H9 (cell line): Measurements from ENCODE around the gene ADAM11. TPM values are rescaled to one million over a fixed set of nuclear protein-coding genes. Genes with fewer than 3 reads are reported as not detected.

ENCODE experiments used
- DNase-seq: peaks from one replicate; pipeline ENCODE4 v3.0.0-alpha.2; 2017
- H2AFZ ChIP-seq: one replicate; pipeline ENCODE4 v1.6.1; 2013; ENCODE audit warnings: mild to moderate bottlenecking, low read length, control low read depth, moderate library complexity
- H2AK5ac ChIP-seq: 2 replicates; pipeline ENCODE4 v1.6.1; 2013; ENCODE audit warnings: low read length, control low read depth, mixed read lengths; ENCODE audit not compliant: insufficient read length
- H2BK120ac ChIP-seq: one replicate; pipeline ENCODE4 v1.6.1; 2013; ENCODE audit warnings: low read depth, mild to moderate bottlenecking, low read length, control low read depth, inconsistent platforms; ENCODE audit not compliant: poor library complexity, severe bottlenecking
- H2BK12ac ChIP-seq: 2 replicates; pipeline ENCODE4 v1.6.1; 2013; ENCODE audit warnings: low read length, control low read depth, mixed read lengths, low read depth; ENCODE audit not compliant: insufficient read length
- H2BK15ac ChIP-seq: 2 replicates; pipeline ENCODE4 v1.6.1; 2013; ENCODE audit warnings: low read depth, low read length, control low read depth
- H2BK20ac ChIP-seq: one replicate; pipeline ENCODE4 v1.6.1; 2013; ENCODE audit warnings: low read depth, mild to moderate bottlenecking, low read length, control low read depth, inconsistent platforms; ENCODE audit not compliant: poor library complexity, severe bottlenecking
- H2BK5ac ChIP-seq: 2 replicates; pipeline ENCODE4 v1.6.1; 2013; ENCODE audit warnings: low read length, control low read depth, mixed read lengths; ENCODE audit not compliant: insufficient read length
- H3K14ac ChIP-seq: 2 replicates; pipeline ENCODE4 v1.6.1; 2013; ENCODE audit warnings: low read length, control low read depth; ENCODE audit not compliant: insufficient read depth
- H3K18ac ChIP-seq: 2 replicates; pipeline ENCODE4 v1.6.1; 2013; ENCODE audit warnings: low read depth, mild to moderate bottlenecking, mixed read lengths, low read length, control low read depth; ENCODE audit not compliant: insufficient read length
- H3K23ac ChIP-seq: 2 replicates; pipeline ENCODE4 v1.6.1; 2013; ENCODE audit warnings: low read length, control low read depth, mixed read lengths, low read depth; ENCODE audit not compliant: insufficient read length
- H3K23me2 ChIP-seq: 2 replicates; pipeline ENCODE4 v1.6.1; 2013; ENCODE audit warnings: low read depth, mild to moderate bottlenecking, mixed read lengths, low read length, control low read depth; ENCODE audit not compliant: insufficient read length, poor library complexity, severe bottlenecking
- H3K27ac ChIP-seq: 2 replicates; pipeline ENCODE4 v1.5.1; 2013; ENCODE audit warnings: low read length, control low read depth, mixed read lengths, low read depth; ENCODE audit not compliant: insufficient read length
- H3K27me3 ChIP-seq: 2 replicates; pipeline ENCODE4 v1.6.1; 2013; ENCODE audit warnings: low read length, control low read depth, inconsistent platforms; ENCODE audit not compliant: insufficient read depth
- H3K4ac ChIP-seq: 2 replicates; pipeline ENCODE4 v1.6.1; 2013; ENCODE audit warnings: low read depth, mild to moderate bottlenecking, control low read depth, inconsistent platforms, low read length, moderate library complexity
- H3K4me1 ChIP-seq: 2 replicates; pipeline ENCODE4 v1.6.1; 2013; ENCODE audit warnings: low read length, control low read depth, inconsistent platforms; ENCODE audit not compliant: insufficient read depth
- H3K4me2 ChIP-seq: 2 replicates; pipeline ENCODE4 v1.6.1; 2013; ENCODE audit warnings: low read length, control low read depth, mixed read lengths; ENCODE audit not compliant: insufficient read length, insufficient read depth
- H3K56ac ChIP-seq: 2 replicates; pipeline ENCODE4 v1.6.1; 2013; ENCODE audit warnings: low read depth, mild to moderate bottlenecking, mixed read lengths, low read length, control low read depth; ENCODE audit not compliant: insufficient read length
- H3K79me1 ChIP-seq: 2 replicates; pipeline ENCODE4 v1.6.1; 2013; ENCODE audit warnings: low read depth, mild to moderate bottlenecking, moderate library complexity, low read length, control low read depth, inconsistent platforms; ENCODE audit not compliant: insufficient read depth, poor library complexity, severe bottlenecking
- H3K79me2 ChIP-seq: 2 replicates; pipeline ENCODE4 v1.6.1; 2013; ENCODE audit warnings: low read length, control low read depth, inconsistent platforms; ENCODE audit not compliant: insufficient read depth
- H3K9ac ChIP-seq: 2 replicates; pipeline ENCODE4 v1.6.1; 2013; ENCODE audit warnings: low read length, control low read depth, mixed read lengths; ENCODE audit not compliant: insufficient read length; ENCODE audit errors: extremely low read depth
- H3K9me3 ChIP-seq: one replicate; pipeline ENCODE4 v1.6.1; 2013; ENCODE audit warnings: low read depth, low read length, inconsistent platforms; ENCODE audit not compliant: control insufficient read depth
- H3T11ph ChIP-seq: one replicate; pipeline ENCODE4 v1.6.1; 2013; ENCODE audit warnings: mild to moderate bottlenecking, low read length, control low read depth, inconsistent platforms
- H4K20me1 ChIP-seq: one replicate; pipeline ENCODE4 v1.6.1; 2013; ENCODE audit not compliant: control insufficient read depth, insufficient read length, insufficient read depth
- H4K5ac ChIP-seq: 2 replicates; pipeline ENCODE4 v1.6.1; 2013; ENCODE audit warnings: low read depth, mild to moderate bottlenecking, mixed read lengths, low read length, control low read depth; ENCODE audit not compliant: insufficient read length
- H4K8ac ChIP-seq: replicated peaks from 2 replicates; pipeline ENCODE4 v1.6.1; 2013; ENCODE audit warnings: low read length, control low read depth, mixed read lengths, low read depth; ENCODE audit not compliant: insufficient read length
- H4K91ac ChIP-seq: 2 replicates; pipeline ENCODE4 v1.6.1; 2013; ENCODE audit warnings: low read depth, mild to moderate bottlenecking, moderate library complexity, mixed read lengths, low read length, control low read depth; ENCODE audit not compliant: insufficient read length
- H3K27ac Mint-ChIP-seq, 3 experiments: 2 replicates in 2 of 3; 3 replicates in 1 of 3; pipeline ENCODE4 v1.8.0; 2020 to 2021; ENCODE audit warnings: mixed read lengths in 3 of 3, mild to moderate bottlenecking in 1 of 3, moderate library complexity in 1 of 3
- H3K27me3 Mint-ChIP-seq: 2 replicates; pipeline ENCODE4 v1.8.0; 2021; ENCODE audit warnings: low read depth, mild to moderate bottlenecking, moderate library complexity, mixed read lengths
- H3K36me3 Mint-ChIP-seq, 3 experiments: 2 replicates in 2 of 3; 3 replicates in 1 of 3; pipeline ENCODE4 v1.8.0; 2020 to 2021; ENCODE audit warnings: low read depth in 3 of 3, mixed read lengths in 3 of 3; ENCODE audit not compliant: insufficient read depth in 1 of 3
- H3K4me1 Mint-ChIP-seq, 2 experiments: 2 replicates each; pipeline ENCODE4 v1.8.0; 2020; ENCODE audit warnings: mixed read lengths in 2 of 2
- H3K4me3 Mint-ChIP-seq, 2 experiments: 2 replicates in 1 of 2; 3 replicates in 1 of 2; pipeline ENCODE4 v1.8.0; 2020 to 2021; ENCODE audit warnings: mild to moderate bottlenecking in 2 of 2, mixed read lengths in 2 of 2, moderate library complexity in 1 of 2
- H3K9me3 Mint-ChIP-seq, 2 experiments: 2 replicates in 1 of 2; 3 replicates in 1 of 2; pipeline ENCODE4 v1.8.0; 2020; ENCODE audit warnings: mild to moderate bottlenecking in 2 of 2, mixed read lengths in 2 of 2, moderate library complexity in 1 of 2
- whole genome bisulfite sequencing: extraction: QIAGEN DNeasy Blood & Tissue Kit; methylation state at CpG from one replicate; pipeline ENCODE4 v1.1.7; 2013; ENCODE audit warnings: missing lambda C conversion rate, low lambda C conversion rate, mixed read lengths; ENCODE audit not compliant: insufficient read length; ENCODE audit errors: extremely low coverage; 5-methylcytosine and 5-hydroxymethylcytosine counted together
- total RNA-seq: library from RNA; stranded (reverse); gene quantifications from 2 replicates; pipeline ENCODE4 v1.2.1, GENCODE V29; 2021
- TF ChIP-seq, protein P1 (sequence below): fragments of 200-600 bp; sonication (generic); conservative IDR thresholded peaks from 3 replicates; pipeline ENCODE4 v1.8.0; 2021; ENCODE audit warnings: antibody characterized with exemption, mild to moderate bottlenecking

The ADAM11 gene
- total RNA-seq, 1 experiment from 2014 or later = 4.6 TPM

DNA sequence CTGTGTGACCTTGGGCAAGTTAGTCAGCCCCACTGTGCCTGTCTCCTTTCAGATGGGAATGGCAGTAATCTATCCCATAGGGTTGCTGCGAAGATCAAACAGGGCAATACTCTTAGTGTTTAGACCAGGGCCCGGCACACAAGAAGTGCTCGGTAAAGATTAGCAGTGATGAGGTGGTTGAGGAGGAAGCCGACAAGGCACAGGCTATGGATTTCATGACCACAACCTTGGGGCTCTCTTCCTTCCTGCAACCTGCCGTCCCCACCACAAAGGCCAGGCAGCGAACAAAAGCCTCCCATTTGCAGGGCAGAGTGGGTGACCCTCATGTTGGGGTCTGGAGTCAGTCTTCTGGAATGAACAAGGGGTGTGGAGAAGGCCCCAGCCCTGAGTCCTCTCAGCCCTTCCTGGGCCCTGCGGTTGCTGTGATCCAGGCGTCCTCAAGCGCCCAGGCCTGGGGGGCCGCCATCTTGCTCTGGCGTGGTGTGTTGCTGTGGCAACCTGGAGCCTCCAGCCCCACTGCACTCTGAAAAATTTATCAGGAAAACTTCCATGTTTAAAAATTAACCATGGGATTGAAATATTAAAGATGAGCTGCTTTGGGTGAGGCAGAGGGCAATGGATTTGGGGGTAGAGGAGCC lies 9.8 kb downstream of the ADAM11 start:
- peaks cover 15 to 20% of the 10 kb centered on the region in 2 experiments for H3K4me1 Mint-ChIP-seq
- no peaks in the 10 kb centered on the region for H3K23me2 ChIP-seq
- no peak overlapping the region for H4K8ac ChIP-seq
- no peak overlapping the region for H3K4ac ChIP-seq
- H3K23ac ChIP-seq = no peak overlapping the region
- no peak overlapping the region for H4K5ac ChIP-seq
- no CpG with 5 or more reads among the region's 11 CpGs for WGBS
- no peak overlapping the region for H2AK5ac ChIP-seq
- H2BK5ac ChIP-seq = no peak overlapping the region
- no peaks in the 10 kb centered on the region for H3K9me3 ChIP-seq
- H3K27me3 Mint-ChIP-seq = peaks cover 30% of the 10 kb centered on the region
- TF ChIP-seq, protein P1, sequence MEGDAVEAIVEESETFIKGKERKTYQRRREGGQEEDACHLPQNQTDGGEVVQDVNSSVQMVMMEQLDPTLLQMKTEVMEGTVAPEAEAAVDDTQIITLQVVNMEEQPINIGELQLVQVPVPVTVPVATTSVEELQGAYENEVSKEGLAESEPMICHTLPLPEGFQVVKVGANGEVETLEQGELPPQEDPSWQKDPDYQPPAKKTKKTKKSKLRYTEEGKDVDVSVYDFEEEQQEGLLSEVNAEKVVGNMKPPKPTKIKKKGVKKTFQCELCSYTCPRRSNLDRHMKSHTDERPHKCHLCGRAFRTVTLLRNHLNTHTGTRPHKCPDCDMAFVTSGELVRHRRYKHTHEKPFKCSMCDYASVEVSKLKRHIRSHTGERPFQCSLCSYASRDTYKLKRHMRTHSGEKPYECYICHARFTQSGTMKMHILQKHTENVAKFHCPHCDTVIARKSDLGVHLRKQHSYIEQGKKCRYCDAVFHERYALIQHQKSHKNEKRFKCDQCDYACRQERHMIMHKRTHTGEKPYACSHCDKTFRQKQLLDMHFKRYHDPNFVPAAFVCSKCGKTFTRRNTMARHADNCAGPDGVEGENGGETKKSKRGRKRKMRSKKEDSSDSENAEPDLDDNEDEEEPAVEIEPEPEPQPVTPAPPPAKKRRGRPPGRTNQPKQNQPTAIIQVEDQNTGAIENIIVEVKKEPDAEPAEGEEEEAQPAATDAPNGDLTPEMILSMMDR = no peak
- no peak overlapping the region for H2AFZ ChIP-seq
- no peaks in the 10 kb centered on the region for H3K79me1 ChIP-seq
- H3K79me2 ChIP-seq = no peaks in the 10 kb centered on the region
- H3K18ac ChIP-seq = no peak overlapping the region
- H3K27ac ChIP-seq = no peak overlapping the region
- H3K9ac ChIP-seq = no peak overlapping the region
- no peak overlapping the region for H2BK20ac ChIP-seq
- no peak overlapping the region for H3K4me3 Mint-ChIP-seq
- no peak for DNase-seq
- H3K4me1 ChIP-seq = no peaks in the 10 kb centered on the region
- H3T11ph ChIP-seq = no peak overlapping the region
- no peak overlapping the region for H2BK120ac ChIP-seq
- H3K4me2 ChIP-seq = no peak overlapping the region
- H3K9me3 Mint-ChIP-seq = no peaks in the 10 kb centered on the region
- H2BK15ac ChIP-seq = no peak overlapping the region
- no peaks in the 10 kb centered on the region for H3K27me3 ChIP-seq
- H4K91ac ChIP-seq = no peak overlapping the region
- H2BK12ac ChIP-seq = no peak overlapping the region
- no peak overlapping the region for H3K14ac ChIP-seq
- no peak overlapping the region for H3K27ac Mint-ChIP-seq
- no peaks in the 10 kb centered on the region for H3K36me3 Mint-ChIP-seq
- no peaks in the 10 kb centered on the region for H4K20me1 ChIP-seq
- H3K56ac ChIP-seq = no peak overlapping the region
